ENCODE measurements around the gene SLC28A3.
A peak's percentile ranks its signal among the peaks of the same experiment; 100 is the strongest.

The SLC28A3 gene

DNA sequence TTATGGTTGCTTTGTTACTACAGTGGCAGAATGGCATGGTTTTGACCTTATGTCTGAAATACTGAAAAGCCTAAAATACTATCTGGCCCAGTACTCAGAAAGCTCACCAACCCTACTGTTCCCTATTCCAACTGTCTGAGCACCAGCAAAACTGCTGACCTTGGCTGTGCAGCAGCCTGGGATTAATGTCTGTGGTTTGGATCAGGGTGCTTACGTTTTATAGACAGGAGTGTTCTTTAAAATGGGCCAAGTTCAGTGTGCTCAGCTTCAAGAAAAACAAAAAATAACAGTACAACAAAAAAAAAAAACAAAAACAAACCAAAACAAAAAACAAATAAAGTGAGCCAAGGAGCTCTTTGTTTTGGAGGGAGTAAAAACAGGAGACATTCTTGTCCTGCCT lies 36.4 kb downstream of the SLC28A3 start:
- FAIRE-seq = no peak
- no peak for DNase-seq (ENCODE audit: extremely low spot score, insufficient read length, low read depth)

DNA sequence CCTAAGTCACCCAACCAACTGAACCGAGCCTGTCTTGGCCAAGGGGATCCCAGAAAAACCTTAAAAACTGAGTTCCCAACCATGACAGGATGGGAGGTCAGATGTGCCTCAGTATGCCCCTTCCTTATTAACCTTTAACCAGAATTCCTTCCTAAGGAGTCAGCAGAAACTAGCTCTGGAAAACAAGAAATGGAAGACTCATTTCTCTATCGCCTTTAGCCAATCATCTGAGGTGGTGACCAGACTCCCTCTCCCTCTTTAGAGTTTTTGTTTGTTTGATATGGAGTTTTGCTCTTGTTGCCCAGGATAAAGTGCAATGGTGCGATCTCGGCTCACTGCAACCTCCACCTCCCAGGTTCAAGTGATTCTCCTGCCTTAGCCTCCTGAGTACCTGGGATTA lies 37.5 kb downstream of the SLC28A3 start:
- DNase-seq (ENCODE audit: extremely low spot score, insufficient read length, low read depth) = no peak
- FAIRE-seq = no peak

DNA sequence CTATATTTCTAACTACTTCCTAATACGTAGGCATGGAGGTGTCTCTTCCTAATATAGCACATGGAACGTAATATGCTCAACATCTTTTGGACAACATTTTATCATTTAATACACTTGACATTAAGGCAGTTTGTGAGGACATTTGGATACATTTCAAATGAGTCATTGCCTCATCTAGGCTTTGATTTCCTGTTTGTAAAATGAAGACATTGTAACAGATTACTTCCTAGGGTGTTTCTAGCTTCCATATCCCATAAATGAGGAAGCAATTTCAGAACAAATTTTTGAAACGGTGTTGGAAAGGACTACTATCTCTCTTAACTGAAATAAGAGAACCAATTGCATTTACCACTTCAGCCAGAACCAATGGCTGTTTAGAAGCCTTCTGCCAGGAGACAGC lies 38.7 kb downstream of the SLC28A3 start:
- FAIRE-seq (no peak), DNase-seq (ENCODE audit: extremely low spot score, insufficient read length, low read depth) (no peak)

DNA sequence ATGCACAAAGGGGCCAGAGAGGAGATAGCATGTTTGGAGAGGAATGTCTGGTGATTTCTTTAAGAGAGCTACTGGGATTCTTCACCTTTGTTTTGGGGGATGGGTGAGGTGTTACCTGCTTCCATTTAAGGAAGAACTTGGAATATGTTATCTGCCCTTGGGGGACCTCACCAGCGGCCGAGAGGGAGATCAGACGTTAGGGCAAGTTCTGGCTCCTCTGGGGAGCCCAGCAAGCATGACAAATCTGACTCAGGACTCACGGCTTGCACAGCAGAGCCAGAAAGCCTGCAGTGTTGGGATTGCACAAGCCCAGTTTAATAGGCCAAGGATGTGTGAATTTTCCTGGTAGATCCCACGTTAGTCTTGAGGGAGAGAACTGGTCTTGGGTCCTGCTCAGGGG lies 40.3 kb downstream of the SLC28A3 start:
- FAIRE-seq (no peak), DNase-seq (ENCODE audit: extremely low spot score, insufficient read length, low read depth) (no peak)

DNA sequence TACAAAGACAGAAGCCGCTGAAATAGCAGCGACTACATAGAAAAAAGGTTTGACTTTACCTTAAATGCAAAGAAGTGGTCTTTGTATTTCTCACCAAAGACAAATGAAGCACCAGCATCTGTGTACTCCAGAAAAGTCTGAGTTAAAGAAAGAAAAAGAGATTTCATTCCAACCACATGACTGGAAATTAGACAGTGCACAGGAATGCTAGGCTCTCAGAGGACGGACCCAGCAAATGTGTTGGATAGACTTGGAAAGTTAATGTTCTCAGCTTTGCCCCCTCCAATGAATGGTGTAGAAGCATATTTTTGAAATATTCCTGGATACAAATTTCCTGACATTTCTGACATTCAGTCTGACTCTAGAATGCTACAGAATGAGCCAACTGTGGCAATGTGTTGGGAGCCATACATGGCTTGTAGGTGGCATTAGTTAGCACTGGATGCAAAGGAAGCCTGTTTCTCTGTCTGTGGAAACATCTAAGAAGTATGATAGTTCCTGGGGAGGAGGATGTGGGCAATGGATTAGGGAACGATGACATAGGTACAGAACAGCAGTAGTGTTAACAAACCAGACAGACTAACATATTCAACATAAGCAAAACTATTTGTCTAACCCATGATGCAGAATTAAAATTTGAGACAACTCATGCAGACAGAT lies 43.3 kb downstream of the SLC28A3 start:
- DNase-seq (ENCODE audit: extremely low spot score, insufficient read length, low read depth) (no peak), FAIRE-seq (no peak)

DNA sequence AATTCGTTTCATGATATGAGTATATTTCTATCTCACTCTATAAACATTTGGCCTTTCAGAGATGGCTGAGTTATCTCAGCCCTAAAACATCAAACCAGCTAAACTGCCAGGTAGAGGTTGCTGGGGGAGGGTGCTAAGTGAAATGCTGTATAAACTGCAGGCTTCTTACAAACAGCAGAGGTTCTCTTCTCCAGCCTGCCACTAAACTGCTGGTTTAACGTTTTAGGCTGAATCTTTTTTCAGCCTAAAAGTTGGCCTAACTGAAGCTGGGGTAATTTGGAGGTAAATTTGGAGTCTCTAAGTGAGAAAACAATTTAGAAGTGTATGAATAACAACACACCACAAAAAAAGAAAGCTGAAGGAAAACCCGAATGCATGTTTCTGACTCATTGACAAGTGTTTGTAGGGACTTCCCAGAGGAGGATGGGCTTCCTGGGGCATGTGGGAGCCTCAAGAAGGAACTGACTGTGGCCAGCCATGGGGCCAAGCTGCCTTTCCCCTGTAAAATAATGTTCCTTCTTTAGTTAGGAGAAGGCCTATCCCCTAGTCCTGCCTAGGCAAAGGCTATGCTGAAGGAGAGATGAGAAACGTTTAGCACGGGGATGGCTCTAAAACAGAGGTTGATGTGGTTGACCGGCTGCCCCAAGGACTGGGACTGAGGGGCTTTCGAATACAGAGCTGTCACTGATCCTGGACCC lies 44.3 kb downstream of the SLC28A3 start:
- peak; percentile 82 for FAIRE-seq

DNA sequence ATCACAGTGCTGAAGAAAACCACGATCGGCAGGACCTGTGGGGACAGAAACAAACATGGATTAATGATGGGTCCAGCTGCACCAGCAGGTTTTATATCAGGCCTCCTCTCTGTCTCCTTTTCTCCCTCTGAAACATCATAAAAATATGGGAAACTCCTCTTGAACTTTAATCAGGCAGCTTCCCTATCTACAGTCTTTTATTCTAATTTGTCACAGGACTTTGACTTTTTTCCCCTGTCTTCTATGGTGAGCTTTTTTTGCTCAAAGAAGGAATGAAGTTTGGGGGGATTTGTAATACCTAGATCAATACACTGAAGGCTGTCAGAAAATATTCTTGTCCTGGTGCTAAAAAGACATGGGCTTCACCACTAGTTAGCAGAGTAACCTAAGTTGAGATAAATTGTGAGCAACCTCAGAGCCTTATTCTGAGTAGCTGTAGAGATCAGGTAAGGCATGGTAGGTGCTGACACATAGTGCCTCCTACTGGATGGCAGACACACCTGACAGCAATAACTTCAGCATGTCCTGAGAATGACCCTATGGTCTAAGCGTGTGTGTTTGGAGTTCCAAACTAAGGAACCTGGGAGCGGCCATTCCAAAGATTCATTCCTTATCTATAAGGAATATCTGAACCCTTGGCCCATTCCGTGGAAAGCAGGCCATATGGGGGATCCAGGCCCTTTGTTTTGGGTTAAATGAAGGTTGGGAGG lies 46.2 kb downstream of the SLC28A3 start:
- FAIRE-seq (peak; percentile 39), DNase-seq (ENCODE audit: extremely low spot score, insufficient read length, low read depth) (no peak)

More for the DNA sequence above, 44.3 kb downstream of the SLC28A3 start:
- DNase-seq (ENCODE audit: extremely low spot score, insufficient read length, low read depth) = peak; percentile 22

DNA sequence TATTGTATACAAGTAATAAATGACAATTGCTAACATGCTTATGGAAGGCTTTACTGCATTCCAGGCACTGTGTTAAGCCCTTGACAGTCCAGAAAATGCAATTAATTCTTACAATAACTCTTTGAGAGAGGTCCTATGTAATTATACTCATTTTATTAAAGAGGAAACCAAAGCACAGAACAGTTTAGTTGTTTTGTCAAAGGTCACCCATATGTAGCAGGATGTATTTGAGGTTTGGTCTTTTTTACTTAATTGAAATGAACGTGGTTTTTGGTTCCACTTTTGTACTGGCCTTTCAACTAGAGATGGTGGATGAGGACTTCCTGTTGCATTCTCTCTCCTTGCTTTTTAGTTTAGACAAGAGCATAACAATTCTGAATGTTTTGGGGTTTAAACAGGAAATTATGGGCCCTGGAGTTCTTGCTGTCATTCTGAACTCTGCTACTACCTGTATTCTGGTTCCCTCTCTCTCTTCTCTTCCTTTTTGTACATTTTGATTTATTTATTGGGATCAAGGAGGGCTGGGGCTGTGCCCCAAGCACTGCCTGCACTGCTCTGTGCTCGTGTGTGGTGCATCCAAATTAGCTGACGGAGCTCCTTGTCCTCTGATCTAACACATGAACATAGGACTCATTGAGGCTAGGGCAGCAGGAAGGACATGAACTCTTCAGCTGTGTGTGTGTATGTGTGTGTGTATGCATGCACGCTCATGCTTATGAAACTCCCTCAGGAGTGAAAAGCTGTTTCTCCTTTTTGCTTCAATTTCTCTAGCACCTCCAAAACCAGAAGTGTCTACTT lies 47.4 kb downstream of the SLC28A3 start:
- DNase-seq (ENCODE audit: extremely low spot score, insufficient read length, low read depth) (peak; percentile 23), FAIRE-seq (peak; percentile 89)

DNA sequence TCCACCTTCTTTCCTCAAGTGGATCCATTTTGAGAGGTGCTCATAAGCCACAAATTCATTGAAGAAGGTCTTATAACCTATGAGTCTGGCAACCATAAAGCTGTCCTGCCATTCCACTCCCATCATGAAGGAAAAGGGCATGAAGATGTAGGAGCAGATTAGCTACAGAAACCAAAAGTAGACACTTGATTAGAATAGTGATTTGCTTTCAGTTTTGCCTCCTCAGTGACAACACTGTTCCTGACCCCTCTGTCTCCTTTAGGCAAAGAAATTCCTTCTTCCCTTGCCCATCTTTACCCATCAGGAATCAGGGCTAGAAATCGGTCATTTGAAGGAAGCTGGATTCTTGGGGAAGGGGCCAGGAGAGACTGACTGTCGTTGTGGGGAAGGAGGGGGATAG lies 55.2 kb downstream of the SLC28A3 start:
- no peak for DNase-seq (ENCODE audit: extremely low spot score, insufficient read length, low read depth)
- FAIRE-seq = peak; percentile 81

DNA sequence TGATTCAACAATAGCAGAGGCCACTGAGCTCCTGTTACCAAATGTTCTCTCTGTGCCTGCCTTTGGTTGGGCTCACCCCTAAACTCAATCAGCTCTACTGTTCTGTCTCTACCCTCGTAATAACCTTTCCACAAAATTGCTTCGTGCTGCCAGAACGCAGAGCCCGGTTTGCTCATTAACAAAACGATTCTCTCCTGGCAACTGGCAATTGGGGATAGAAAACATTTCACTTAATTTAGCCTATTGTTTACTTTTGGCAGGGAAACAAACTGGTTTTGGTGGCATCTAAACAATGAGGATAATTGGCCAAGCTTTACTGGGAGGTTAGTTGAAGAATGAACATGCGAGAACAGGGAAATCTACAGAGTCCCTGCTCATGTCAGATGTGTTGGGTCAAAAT lies 56.6 kb downstream of the SLC28A3 start:
- DNase-seq (ENCODE audit: extremely low spot score, insufficient read length, low read depth) (no peak), FAIRE-seq (no peak)

DNA sequence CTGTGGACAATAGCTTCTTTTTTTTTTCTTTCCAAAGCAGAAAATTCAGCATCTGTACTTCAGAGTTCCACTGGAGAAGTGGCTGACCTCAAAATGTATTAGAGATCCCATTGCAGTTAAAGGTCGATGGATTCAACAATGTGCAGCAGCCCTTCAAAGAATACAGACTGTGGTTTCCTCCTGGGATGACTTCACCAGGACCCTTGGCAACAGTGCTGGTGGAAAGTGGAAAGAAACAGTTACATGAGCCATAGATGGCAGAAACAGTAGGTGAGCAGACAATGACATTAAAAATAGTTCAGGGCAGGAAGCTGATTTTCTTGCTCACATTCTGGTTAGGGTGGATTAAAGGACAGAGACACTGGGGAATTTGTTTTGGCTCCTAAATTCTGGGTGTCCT lies 62.4 kb downstream of the SLC28A3 start:
- FAIRE-seq (no peak), DNase-seq (ENCODE audit: extremely low spot score, insufficient read length, low read depth) (no peak)

DNA sequence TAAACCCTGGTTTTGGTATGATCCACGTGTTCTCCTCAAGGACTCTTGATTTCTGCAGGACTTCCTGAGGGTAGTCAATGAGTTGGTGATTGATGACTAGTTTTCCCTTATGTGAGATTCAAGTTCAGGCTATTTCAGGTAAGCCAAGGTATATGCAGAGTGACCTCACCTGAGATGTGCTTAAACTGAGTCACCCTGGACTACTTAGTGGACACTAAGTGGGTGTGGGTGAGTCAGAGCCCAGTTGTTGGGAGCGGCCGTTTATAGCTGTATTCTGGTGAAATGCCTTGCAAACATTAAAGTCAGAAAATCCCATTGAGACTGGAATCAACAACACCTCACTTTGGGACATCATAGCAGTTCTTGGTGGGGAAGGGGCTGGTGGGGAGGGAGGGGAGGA lies 62.9 kb downstream of the SLC28A3 start:
- no peak for FAIRE-seq
- no peak for DNase-seq (ENCODE audit: extremely low spot score, insufficient read length, low read depth)

DNA sequence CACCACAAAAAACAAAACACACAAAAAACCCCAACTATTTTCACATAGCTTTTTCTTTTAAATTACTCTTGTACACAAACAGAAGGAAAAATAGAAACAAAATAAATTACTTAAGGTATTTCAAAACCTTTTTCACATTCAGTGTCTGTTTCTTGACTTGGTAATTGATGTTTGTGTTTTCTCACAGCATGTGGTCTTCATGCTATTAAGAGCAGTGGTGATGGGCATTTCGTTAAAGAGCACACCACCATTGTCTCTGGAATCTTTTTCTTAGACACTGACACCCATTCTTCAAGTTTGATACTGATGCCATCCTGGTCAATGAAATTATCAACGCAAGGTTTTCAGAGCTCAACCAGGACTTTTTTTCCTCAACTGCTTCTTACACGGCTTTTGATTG lies 63.8 kb downstream of the SLC28A3 start:
- FAIRE-seq (no peak), DNase-seq (ENCODE audit: extremely low spot score, insufficient read length, low read depth) (no peak)

DNA sequence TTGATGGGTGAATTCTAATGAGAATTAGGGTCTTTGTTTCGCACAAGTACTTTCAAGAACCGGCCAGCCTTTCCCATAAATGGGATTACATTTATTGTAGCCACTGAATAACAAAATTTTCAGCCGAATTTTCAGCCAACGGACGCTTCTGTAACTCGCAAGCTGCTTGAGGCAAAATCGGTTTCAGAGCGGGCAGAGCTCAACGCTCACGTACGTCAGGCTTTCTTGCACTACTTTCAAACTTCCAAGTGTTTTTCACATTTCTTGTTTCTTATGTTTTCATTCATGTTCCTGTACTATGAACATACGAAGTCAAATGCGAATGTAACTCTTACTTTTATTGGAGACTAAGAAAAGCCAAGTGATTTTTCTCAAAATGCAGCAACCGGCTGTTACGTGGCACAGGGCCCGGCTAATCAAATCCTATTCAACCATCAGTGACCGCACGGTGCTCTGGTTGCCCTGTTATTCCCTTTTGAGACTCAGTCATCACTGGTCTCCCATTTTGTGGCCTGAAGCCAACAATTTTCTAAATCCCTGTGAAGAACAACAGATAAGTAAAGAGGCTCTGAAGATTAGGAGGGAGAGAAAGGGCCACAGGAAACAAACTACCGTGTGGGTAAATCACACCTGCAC lies 68.5 kb downstream of the SLC28A3 start:
- FAIRE-seq = no peak
- no peak for DNase-seq (ENCODE audit: extremely low spot score, insufficient read length, low read depth)

DNA sequence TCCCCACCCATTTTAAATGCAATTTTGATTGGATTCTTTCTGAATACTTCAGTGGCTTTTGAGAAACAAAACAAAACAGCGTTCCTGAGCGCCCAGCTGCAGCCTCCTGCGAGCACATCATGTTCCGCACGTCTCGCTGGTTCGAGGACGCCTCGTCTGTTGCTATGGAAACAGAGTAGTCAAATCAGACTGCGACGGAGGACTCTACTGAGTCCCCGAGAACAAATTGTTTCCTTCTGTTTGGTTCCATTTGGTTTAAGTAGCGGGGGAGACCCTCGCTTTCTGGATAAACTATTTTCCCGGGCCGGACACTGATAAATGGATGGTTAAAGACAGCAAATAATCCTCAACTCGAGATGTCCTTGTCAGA lies 69.0 kb downstream of the SLC28A3 start:
- FAIRE-seq (peak; percentile 61), DNase-seq (ENCODE audit: extremely low spot score, insufficient read length, low read depth) (no peak)

DNA sequence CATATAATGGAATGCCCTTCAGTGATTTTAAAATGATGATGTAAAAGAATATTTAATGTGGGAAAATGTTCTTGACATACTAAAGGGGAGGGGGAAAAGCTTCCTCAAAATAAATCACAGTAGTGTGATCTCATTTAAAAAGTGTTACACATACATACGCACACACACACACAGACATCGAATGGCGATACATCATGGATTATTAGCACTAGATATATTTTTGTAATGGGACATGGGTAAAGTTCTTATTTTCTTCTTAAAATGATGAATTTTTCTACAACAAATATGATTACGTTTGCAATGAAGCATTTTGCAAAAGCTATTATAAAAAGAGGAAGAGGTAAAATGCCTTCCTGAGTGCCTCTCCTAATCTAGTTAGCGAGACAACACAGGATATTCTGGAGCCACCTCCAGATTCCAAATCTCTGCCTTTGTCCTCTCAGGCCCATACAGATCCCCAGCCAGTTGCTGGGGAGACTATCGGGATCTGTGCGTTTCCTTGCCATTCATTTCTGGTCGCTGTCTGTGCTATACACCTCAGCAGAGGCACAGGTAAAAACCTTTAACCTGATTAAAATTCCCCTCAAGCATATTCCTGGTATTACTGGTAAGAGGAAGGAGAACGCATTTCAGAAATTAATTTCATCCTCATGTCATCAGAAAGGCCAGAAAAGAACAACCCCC lies 69.6 kb downstream of the SLC28A3 start:
- no peak for DNase-seq (ENCODE audit: extremely low spot score, insufficient read length, low read depth)
- no peak for FAIRE-seq

DNA sequence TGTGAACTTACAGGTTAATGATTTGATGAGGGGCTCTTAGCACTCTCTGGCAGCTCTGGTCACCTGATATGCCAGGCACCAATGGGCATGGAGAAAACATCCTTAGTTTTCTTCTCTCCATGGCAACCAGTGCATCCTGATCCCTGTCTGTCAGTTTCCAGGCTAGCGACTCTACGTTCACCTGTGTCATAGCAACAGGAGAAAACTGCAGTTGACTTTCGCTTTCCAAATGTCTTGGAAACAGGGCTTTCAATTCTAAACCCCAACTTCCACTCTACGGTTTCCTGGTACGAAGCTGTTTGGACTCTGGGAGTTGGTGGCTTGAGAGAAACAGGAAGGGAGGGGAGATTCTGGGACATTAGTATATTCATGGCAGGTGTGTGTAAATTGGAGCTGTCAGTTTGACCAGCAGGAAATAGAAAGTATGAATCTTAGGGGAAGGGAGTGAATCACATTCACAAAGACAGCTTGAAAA lies 74.4 kb downstream of the SLC28A3 start:
- FAIRE-seq (peak; percentile 59), DNase-seq (ENCODE audit: extremely low spot score, insufficient read length, low read depth) (no peak)

DNA sequence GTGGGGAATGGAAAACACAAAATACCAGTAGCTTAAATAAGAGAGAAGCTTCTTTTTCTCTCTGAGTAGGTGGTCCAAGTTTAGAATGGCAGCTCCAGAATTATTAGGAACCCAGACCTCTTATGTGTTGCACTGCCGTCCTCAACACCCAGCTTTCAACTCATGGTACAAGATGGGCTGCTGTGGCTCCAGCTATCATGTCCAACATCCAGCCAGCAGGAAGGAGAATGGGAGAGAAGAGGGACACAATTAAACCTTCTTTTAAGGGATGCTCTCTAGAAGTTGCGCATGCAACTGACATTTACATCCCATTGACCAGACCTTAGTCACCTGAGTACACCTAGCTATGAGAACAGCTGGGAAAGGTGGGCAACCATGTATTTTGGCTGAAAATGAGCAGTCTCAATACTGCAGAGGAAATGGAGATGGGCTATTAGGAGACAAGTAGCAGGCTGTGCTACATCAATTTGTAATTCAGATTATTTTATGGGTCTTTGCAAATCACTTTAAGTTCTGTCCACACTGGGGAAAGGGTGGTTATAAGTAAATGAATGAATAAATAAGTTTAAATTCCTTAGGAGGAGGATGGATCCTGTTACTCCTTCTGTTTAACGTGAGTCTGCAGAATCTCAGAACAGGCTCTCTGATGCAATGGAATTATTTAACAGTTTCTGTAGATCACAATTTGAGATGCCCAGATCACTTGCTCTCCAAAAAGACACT lies 76.1 kb downstream of the SLC28A3 start:
- DNase-seq (ENCODE audit: extremely low spot score, insufficient read length, low read depth) (no peak), FAIRE-seq (no peak)

Measured in GM18507 (cell line).